ENCODE measurements around the gene MSLN.

Gene MSLN

DNA sequence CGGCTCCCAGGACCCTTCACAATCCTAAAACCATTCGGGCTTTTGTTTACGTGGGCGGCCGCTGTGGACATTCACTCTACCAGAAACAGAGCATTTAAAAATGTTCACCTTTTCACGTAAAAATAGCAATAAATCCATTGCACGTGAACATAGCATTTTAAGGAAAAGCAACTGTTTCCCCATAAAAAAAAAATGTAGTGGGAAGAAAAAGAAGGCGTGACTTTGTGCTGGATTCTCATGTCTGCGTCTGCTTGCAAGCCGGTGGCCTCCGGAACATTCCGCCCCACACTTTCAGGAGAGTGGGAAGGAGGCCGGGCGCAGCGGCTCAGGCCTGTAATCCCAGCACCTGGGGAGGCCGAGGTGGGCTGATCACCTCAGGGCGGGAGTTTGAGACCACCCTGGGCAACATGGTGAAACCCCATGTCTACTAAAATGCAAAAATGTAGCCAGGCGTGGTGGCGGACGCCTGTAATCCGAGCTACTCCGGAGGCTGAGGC, 53.4 kb downstream of the MSLN start:
- DNase-seq: no peak

- DNase-seq: no peak
These were observed 54.4 kb downstream of the MSLN start for GRCh38 chr16:814974-815373.

DNA sequence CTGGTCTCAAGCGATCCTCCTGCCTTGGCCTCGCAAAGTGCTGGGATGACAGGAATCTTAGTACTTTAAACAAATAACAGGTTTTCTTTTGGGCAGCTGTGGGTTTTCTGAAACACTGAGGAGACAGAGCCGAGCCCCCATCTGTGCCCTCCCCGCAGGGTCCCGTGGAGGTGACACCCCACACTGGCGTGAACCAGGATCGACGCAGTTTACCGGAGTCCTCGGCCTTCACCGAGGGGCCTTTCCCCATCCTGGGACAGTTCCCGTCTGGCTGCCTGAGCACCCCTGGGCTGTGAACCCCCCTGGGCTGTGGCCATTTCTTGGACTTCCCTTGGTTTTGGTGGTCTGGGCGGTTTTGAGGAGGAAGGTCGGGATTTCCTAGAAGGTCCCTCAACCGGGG, 55.3 kb downstream of the MSLN start:
- DNase-seq: no peak

DNA sequence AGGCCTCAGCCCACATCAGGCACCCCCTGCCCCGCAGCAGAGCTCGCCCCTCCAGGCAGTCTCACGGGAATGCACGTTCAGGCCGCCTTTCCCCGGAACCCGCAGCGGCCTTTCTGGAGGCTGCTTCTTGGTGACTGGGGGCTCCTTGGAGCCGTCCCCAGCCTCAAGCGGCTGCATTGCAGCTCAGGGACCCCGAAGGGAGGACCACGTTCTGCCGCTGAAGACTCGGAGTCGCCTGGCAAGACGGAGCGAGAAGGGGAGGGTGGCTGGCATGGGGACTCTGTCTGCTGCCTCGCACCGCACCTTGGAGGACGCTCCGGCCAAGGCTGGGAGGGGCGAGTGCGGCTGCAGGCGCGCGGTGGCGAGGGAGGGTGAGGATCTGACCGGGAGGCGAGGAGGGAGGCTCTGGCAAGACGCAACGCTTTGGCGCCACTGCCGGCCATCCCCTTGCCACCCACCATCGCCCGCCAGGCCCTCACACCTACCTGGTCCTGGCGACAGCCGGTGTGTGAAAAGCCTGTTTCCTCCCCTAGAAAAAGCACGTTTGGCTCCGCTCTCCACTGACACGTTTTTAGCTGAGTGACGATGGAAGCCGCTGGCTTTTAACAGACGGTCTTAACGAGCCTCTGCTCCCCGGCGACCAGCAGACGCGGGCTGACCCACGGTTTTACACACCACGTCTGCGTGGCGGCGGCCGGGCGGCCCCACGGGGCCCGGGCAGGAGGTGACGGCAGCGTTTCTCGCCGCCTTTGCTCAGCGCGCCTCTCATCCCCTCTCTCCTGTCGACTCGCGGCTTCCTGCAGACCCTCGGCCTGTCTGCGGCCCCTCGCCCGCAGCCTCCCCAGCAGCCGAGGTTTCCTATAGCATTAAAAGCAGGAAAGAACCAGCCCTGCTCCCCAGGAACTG, 56.7 kb downstream of the MSLN start:
- DNase-seq: no peak

DNA sequence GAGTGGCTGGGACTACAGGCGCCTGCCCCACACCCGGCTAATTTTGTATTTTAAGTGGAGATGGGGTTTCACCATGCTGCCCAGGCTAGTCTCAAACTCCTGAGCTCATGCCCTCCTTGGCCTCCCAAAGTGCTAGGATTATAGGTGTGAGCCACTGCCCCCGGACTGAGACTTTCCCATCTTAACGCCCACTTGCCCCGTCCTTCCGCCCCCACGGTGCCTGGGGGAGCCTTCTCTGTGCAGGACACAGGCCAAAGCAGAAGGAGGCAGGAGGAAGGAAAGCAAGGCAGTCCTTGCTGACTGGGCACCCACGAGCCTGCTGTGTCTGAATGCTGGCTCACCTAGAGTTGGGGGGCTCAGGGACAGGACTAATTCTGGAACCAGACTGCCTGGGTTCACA, 57.6 kb downstream of the MSLN start:
- no peak for DNase-seq

Data from activated effector memory CD4-positive, alpha-beta T cell treated with anti-CD3 and anti-CD28 coated beads, Interleukin-2, amount 50 U/mL, for 16 hours (primary cell).